SU-DHL-6 (cell line): ENCODE measurements around the gene DENND1C.

Experiments used
- EZH2phosphoT487 ChIP-seq: fragments of 200-600 bp; sonication (generic), shearing (Covaris generic); conservative IDR thresholded peaks from 2 replicates; pipeline ENCODE4 v1.6.1; 2018; ENCODE audit warnings: mild to moderate bottlenecking, antibody characterized with exemption, low read length, moderate library complexity, mixed read lengths
- TF ChIP-seq, protein P1 (sequence below): fragments of 200-600 bp; sonication (generic); IDR thresholded peaks from one replicate; pipeline ENCODE4 v1.5.1; 2017; ENCODE audit warnings: antibody characterized with exemption, mild to moderate bottlenecking, low read length, moderate library complexity; ENCODE audit not compliant: insufficient read depth, poor library complexity, severe bottlenecking

DNA sequence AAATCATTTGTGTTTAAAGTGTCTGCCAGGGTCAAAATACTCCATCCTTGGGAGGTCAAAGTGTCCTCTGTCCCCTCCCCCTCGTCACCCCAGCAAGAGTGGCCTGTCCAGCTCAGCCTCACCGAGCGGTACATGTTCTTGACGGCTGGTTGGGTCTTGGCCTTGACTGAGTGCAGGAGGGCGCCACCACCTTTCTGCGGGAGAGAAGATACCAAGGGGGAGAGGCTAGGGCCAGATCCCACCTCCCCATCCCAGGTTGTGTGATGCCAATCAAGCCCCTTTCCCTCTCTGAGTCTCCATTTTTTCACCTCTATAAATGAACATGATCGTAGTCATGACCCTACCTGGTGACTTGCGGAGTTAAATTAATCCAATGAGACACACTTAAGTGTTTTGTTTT is 11.4 kb downstream of the DENND1C start:
- TF ChIP-seq, protein P1, sequence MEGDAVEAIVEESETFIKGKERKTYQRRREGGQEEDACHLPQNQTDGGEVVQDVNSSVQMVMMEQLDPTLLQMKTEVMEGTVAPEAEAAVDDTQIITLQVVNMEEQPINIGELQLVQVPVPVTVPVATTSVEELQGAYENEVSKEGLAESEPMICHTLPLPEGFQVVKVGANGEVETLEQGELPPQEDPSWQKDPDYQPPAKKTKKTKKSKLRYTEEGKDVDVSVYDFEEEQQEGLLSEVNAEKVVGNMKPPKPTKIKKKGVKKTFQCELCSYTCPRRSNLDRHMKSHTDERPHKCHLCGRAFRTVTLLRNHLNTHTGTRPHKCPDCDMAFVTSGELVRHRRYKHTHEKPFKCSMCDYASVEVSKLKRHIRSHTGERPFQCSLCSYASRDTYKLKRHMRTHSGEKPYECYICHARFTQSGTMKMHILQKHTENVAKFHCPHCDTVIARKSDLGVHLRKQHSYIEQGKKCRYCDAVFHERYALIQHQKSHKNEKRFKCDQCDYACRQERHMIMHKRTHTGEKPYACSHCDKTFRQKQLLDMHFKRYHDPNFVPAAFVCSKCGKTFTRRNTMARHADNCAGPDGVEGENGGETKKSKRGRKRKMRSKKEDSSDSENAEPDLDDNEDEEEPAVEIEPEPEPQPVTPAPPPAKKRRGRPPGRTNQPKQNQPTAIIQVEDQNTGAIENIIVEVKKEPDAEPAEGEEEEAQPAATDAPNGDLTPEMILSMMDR: no peak
- no peak for TF ChIP-seq EZH2phosphoT487
